HepG2 (cell line): ENCODE measurements around the gene SLC25A11. TPM values are rescaled to one million over a fixed set of nuclear protein-coding genes. Genes with fewer than 3 reads are reported as not detected.
A peak's percentile ranks its signal among the peaks of the same experiment; 100 is the strongest.

ENCODE experiments used
- AGO2 ChIP-seq: fragments of 200-400 bp; formaldehyde crosslinking; optimal IDR thresholded peaks from 2 replicates; pipeline ENCODE3; 2017; ENCODE audit warnings: mild to moderate bottlenecking, low read depth, low read length, moderate library complexity
- FLYWCH1 ChIP-seq: sonication (generic); formaldehyde crosslinking; IDR thresholded peaks from 2 replicates; pipeline ENCODE4 v1.8.1; 2023; ENCODE audit warnings: mild to moderate bottlenecking, missing genetic modification reagents
- KAT7 ChIP-seq: IDR thresholded peaks from 2 replicates; pipeline ENCODE4 v1.6.1; 2018; ENCODE audit warnings: borderline replicate concordance, missing compliant biosample characterization
- PLRG1 ChIP-seq: fragments of 450-650 bp; conservative IDR thresholded peaks from 2 replicates; pipeline ENCODE4 v1.6.1; 2016
- RNF2 ChIP-seq: fragments of 450-650 bp; conservative IDR thresholded peaks from 2 replicates; pipeline ENCODE4 v1.6.1; 2016; ENCODE audit warnings: low read depth
- SRF ChIP-seq: IDR thresholded peaks from 2 replicates; pipeline ENCODE4 v1.6.1; 2011; ENCODE audit warnings: mild to moderate bottlenecking, low read depth, low read length, moderate library complexity
- ZBTB7B ChIP-seq: sonication (generic); formaldehyde crosslinking; IDR thresholded peaks from 2 replicates; pipeline ENCODE4 v1.4.0; 2020; ENCODE audit warnings: missing genetic modification reagents
- ZNF501 ChIP-seq: sonication (generic); formaldehyde crosslinking; IDR thresholded peaks from 2 replicates; pipeline ENCODE4 v1.5.1; 2020; ENCODE audit warnings: mild to moderate bottlenecking, moderate library complexity, missing genetic modification reagents
- polyA plus RNA-seq, 8 experiments: library from polyadenylated mRNA; depleted of rRNA in 3 of 8; stranded (reverse) in 7 of 8; unstranded in 1 of 8; fragments of >200 nt; fragmentation: Illumina TruSeq in 4 of 8; extraction: Trizol in 4 of 8; gene quantifications; 2 replicates each; pipeline versions ENCODE4 v1.2.1 to v1.2.3, GENCODE V29; 2011 to 2016; ENCODE audit warnings: low read depth in 4 of 8, missing spikeins in 1 of 8, mixed read lengths in 1 of 8; ENCODE audit not compliant: insufficient read depth in 1 of 8
- total RNA-seq, 5 experiments: library from RNA; depleted of rRNA; stranded (reverse); fragments of >200 nt; fragmentation: Illumina TruSeq; extraction: Trizol; gene quantifications; 2 replicates each; pipeline ENCODE4 v1.2.3, GENCODE V29; 2016; ENCODE audit warnings: low read depth in 1 of 5
- TF ChIP-seq, protein P1 (sequence below): sonication (generic); formaldehyde crosslinking; IDR thresholded peaks from 2 replicates; pipeline ENCODE4 v1.4.0; 2020; ENCODE audit warnings: missing genetic modification reagents
- TF ChIP-seq, protein P2 (sequence below): sonication (generic); formaldehyde crosslinking; IDR thresholded peaks from 2 replicates; pipeline ENCODE4 v1.8.0; 2022; ENCODE audit warnings: mild to moderate bottlenecking, missing genetic modification reagents; ENCODE audit not compliant: insufficient replicate concordance
- TF ChIP-seq, protein P3 (sequence below): sonication (generic); formaldehyde crosslinking; IDR thresholded peaks from 2 replicates; pipeline ENCODE4 v1.4.0; 2020; ENCODE audit warnings: missing genetic modification reagents, borderline replicate concordance
- TF ChIP-seq, protein P4 (sequence below): sonication (generic); formaldehyde crosslinking; IDR thresholded peaks from 2 replicates; pipeline ENCODE4 v1.5.0; 2020; ENCODE audit warnings: mild to moderate bottlenecking, missing genetic modification reagents

The SLC25A11 gene
- total and polyA plus RNA-seq, 2 of the 13 experiments (the other 11 are each of a cell fraction or from before 2014, with no cell fraction given) = 35.4 to 47.2 TPM

DNA sequence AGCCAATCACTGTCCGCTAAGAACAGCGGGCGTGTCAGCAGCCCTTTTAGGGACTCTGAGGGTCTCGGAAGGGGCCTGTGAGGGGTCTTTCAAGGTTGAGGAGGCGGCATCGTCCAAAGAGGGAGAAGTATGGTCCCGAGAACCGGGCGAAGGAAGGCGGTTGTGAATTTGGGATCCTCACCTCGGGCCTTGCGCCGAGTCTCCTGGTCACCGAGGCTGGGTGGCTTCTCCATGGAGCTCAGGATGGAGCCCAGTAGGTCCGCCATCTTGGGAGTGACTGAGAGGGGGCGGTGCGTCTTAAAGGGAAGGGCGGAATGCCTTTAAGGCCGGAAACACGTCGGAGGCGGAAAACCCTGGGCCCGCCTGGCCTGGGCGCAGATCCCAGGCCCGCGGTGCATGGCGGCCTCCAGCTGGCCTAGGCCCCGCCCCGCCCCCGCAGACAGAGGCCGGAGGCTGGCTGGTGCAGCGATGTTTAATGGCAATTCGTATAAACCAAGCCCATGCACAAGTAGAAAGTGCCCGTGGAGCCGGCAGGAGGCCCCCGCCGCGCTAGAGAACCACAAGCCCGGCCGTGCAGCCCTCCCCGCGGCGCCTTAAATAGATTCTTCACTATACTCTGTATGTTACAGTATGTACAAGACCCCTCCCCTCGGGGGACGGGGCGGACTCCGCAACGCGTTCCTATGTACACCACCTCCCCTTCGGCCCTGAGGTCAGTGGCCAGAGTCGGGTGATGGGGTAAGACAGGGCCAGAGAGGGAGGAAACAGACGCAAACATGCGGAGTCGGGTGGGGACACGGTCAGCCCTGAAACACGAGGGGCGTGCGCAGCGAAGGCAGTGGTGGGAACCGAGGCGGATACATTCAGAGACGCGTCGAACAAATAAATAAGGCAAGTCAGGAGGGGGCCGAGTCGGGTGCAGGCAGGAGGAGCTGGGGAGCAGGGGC, 28.0 kb upstream of the SLC25A11 start, which contains the start of gene SPAG7 (continued):
- TF ChIP-seq, protein P1, sequence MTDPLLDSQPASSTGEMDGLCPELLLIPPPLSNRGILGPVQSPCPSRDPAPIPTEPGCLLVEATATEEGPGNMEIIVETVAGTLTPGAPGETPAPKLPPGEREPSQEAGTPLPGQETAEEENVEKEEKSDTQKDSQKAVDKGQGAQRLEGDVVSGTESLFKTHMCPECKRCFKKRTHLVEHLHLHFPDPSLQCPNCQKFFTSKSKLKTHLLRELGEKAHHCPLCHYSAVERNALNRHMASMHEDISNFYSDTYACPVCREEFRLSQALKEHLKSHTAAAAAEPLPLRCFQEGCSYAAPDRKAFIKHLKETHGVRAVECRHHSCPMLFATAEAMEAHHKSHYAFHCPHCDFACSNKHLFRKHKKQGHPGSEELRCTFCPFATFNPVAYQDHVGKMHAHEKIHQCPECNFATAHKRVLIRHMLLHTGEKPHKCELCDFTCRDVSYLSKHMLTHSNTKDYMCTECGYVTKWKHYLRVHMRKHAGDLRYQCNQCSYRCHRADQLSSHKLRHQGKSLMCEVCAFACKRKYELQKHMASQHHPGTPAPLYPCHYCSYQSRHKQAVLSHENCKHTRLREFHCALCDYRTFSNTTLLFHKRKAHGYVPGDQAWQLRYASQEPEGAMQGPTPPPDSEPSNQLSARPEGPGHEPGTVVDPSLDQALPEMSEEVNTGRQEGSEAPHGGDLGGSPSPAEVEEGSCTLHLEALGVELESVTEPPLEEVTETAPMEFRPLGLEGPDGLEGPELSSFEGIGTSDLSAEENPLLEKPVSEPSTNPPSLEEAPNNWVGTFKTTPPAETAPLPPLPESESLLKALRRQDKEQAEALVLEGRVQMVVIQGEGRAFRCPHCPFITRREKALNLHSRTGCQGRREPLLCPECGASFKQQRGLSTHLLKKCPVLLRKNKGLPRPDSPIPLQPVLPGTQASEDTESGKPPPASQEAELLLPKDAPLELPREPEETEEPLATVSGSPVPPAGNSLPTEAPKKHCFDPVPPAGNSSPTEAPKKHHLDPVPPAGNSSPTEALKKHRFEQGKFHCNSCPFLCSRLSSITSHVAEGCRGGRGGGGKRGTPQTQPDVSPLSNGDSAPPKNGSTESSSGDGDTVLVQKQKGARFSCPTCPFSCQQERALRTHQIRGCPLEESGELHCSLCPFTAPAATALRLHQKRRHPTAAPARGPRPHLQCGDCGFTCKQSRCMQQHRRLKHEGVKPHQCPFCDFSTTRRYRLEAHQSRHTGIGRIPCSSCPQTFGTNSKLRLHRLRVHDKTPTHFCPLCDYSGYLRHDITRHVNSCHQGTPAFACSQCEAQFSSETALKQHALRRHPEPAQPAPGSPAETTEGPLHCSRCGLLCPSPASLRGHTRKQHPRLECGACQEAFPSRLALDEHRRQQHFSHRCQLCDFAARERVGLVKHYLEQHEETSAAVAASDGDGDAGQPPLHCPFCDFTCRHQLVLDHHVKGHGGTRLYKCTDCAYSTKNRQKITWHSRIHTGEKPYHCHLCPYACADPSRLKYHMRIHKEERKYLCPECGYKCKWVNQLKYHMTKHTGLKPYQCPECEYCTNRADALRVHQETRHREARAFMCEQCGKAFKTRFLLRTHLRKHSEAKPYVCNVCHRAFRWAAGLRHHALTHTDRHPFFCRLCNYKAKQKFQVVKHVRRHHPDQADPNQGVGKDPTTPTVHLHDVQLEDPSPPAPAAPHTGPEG (CRISPR knock-in tag) = no peak
- TF ChIP-seq RNF2 (0 out of 2 replicates have a peak, but pooled peaks have one; percentile 11), PLRG1 (no peak), ZBTB7B (CRISPR knock-in tag) (peak; percentile 99), KAT7 (no peak), SRF (peak; percentile 95), AGO2 (peak; percentile 93), FLYWCH1 (no peak), ZNF501 (no peak; the same call in none of the 2 replicates)
- TF ChIP-seq, protein P2, sequence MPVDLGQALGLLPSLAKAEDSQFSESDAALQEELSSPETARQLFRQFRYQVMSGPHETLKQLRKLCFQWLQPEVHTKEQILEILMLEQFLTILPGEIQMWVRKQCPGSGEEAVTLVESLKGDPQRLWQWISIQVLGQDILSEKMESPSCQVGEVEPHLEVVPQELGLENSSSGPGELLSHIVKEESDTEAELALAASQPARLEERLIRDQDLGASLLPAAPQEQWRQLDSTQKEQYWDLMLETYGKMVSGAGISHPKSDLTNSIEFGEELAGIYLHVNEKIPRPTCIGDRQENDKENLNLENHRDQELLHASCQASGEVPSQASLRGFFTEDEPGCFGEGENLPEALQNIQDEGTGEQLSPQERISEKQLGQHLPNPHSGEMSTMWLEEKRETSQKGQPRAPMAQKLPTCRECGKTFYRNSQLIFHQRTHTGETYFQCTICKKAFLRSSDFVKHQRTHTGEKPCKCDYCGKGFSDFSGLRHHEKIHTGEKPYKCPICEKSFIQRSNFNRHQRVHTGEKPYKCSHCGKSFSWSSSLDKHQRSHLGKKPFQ = no peak
- TF ChIP-seq, protein P3, sequence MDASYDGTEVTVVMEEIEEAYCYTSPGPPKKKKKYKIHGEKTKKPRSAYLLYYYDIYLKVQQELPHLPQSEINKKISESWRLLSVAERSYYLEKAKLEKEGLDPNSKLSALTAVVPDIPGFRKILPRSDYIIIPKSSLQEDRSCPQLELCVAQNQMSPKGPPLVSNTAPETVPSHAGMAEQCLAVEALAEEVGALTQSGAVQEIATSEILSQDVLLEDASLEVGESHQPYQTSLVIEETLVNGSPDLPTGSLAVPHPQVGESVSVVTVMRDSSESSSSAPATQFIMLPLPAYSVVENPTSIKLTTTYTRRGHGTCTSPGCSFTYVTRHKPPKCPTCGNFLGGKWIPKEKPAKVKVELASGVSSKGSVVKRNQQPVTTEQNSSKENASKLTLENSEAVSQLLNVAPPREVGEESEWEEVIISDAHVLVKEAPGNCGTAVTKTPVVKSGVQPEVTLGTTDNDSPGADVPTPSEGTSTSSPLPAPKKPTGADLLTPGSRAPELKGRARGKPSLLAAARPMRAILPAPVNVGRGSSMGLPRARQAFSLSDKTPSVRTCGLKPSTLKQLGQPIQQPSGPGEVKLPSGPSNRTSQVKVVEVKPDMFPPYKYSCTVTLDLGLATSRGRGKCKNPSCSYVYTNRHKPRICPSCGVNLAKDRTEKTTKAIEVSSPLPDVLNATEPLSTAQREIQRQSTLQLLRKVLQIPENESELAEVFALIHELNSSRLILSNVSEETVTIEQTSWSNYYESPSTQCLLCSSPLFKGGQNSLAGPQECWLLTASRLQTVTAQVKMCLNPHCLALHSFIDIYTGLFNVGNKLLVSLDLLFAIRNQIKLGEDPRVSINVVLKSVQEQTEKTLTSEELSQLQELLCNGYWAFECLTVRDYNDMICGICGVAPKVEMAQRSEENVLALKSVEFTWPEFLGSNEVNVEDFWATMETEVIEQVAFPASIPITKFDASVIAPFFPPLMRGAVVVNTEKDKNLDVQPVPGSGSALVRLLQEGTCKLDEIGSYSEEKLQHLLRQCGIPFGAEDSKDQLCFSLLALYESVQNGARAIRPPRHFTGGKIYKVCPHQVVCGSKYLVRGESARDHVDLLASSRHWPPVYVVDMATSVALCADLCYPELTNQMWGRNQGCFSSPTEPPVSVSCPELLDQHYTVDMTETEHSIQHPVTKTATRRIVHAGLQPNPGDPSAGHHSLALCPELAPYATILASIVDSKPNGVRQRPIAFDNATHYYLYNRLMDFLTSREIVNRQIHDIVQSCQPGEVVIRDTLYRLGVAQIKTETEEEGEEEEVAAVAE (CRISPR knock-in tag) = no peak
- TF ChIP-seq, protein P4, sequence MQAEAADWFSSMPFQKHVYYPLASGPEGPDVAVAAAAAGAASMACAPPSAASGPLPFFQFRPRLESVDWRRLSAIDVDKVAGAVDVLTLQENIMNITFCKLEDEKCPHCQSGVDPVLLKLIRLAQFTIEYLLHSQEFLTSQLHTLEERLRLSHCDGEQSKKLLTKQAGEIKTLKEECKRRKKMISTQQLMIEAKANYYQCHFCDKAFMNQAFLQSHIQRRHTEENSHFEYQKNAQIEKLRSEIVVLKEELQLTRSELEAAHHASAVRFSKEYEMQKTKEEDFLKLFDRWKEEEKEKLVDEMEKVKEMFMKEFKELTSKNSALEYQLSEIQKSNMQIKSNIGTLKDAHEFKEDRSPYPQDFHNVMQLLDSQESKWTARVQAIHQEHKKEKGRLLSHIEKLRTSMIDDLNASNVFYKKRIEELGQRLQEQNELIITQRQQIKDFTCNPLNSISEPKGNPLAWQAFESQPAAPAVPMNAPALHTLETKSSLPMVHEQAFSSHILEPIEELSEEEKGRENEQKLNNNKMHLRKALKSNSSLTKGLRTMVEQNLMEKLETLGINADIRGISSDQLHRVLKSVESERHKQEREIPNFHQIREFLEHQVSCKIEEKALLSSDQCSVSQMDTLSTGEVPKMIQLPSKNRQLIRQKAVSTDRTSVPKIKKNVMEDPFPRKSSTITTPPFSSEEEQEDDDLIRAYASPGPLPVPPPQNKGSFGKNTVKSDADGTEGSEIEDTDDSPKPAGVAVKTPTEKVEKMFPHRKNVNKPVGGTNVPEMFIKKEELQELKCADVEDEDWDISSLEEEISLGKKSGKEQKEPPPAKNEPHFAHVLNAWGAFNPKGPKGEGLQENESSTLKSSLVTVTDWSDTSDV = peak; percentile 62; the same call in 1 of the 2 replicates
